HEK293 (cell line): ENCODE data around the gene TPI1.
"Not testable (repeated sequence)": the region's sequence is repeated elsewhere in the genome, so short reads cannot be mapped to it uniquely, and the experiment has no call there.

ENCODE experiments used
- CTCF ChIA-PET: fragments of 350-600 bp; formaldehyde crosslinking; extraction: SDS; loops from one replicate; lab custom pipeline; 2021; ENCODE audit warnings: antibody characterized with exemption; lab: Yijun Ruan, JAX
- POLR2A ChIA-PET: fragments of 300-600 bp; formaldehyde crosslinking; extraction: SDS; loops from one replicate; lab custom pipeline; 2020; ENCODE audit warnings: antibody characterized with exemption, inconsistent platforms; lab: Yijun Ruan, JAX
- H3K27ac ChIP-seq: fragments of 200-500 bp; sonication (Bioruptor generic); 2 replicates; pipeline ENCODE4 v1.5.1; 2014; ENCODE audit warnings: low read depth, low read length, control low read depth, inconsistent platforms; ENCODE audit errors: extremely low read depth
- H3K36me3 ChIP-seq, 2 experiments: fragments of 200-500 bp in 1 of 2; sonication (Bioruptor generic) in 1 of 2; 1 replicate in 1 of 2; 2 replicates in 1 of 2; pipeline ENCODE4 v1.5.1; 2014 to 2017; ENCODE audit warnings: inconsistent platforms in 2 of 2, low read length in 2 of 2; ENCODE audit not compliant: control insufficient read depth in 2 of 2, insufficient read depth in 1 of 2
- H3K4me1 ChIP-seq: fragments of 200-500 bp; sonication (Bioruptor generic); 2 replicates; pipeline ENCODE4 v1.5.1; 2014; ENCODE audit warnings: mild to moderate bottlenecking, low read length, inconsistent platforms; ENCODE audit not compliant: control insufficient read depth, insufficient read depth
- H3K4me3 ChIP-seq: 2 replicates; pipeline ENCODE4 v1.5.1; 2011; ENCODE audit warnings: low read depth, mild to moderate bottlenecking, control low read depth, low read length, moderate library complexity
- H3K9me3 ChIP-seq: fragments of 200-500 bp; sonication (Bioruptor generic); 2 replicates; pipeline ENCODE4 v1.5.1; 2014; ENCODE audit warnings: low read depth, low read length, inconsistent platforms; ENCODE audit not compliant: control insufficient read depth, insufficient read depth
- GFI1B ChIP-seq: fragments of 450-650 bp; formaldehyde crosslinking; IDR thresholded peaks from 2 replicates; pipeline ENCODE4 v1.5.1; 2016; ENCODE audit warnings: missing biosample characterization, missing genetic modification characterization
- HOXC10 ChIP-seq: sonication (generic); formaldehyde crosslinking; IDR thresholded peaks from 2 replicates; pipeline ENCODE4 v1.8.1; 2023; ENCODE audit warnings: mild to moderate bottlenecking, missing genetic modification reagents
- IKZF3 ChIP-seq: fragments of 450-650 bp; IDR thresholded peaks from 2 replicates; pipeline ENCODE4 v1.5.0; 2018; ENCODE audit warnings: missing biosample characterization, mild to moderate bottlenecking, missing genetic modification characterization, moderate library complexity
- KLF16 ChIP-seq: fragments of 450-650 bp; formaldehyde crosslinking; IDR thresholded peaks from 2 replicates; pipeline ENCODE4 v1.5.1; 2017; ENCODE audit warnings: missing biosample characterization, missing genetic modification characterization
- KLF7 ChIP-seq: fragments of 450-650 bp; formaldehyde crosslinking; IDR thresholded peaks from 2 replicates; pipeline ENCODE4 v1.5.1; 2016; ENCODE audit warnings: missing biosample characterization, missing genetic modification characterization, borderline replicate concordance
- KLF9 ChIP-seq: fragments of 450-650 bp; formaldehyde crosslinking; IDR thresholded peaks from 2 replicates; pipeline ENCODE4 v1.5.1; 2016; ENCODE audit warnings: missing biosample characterization, missing genetic modification characterization, low read depth
- MZF1 ChIP-seq: fragments of 450-650 bp; formaldehyde crosslinking; IDR thresholded peaks from 2 replicates; pipeline ENCODE4 v1.5.1; 2017; ENCODE audit warnings: missing biosample characterization, missing genetic modification characterization, borderline replicate concordance
- YY1 ChIP-seq: fragments of 450-650 bp; formaldehyde crosslinking; IDR thresholded peaks from 2 replicates; pipeline ENCODE4 v1.5.1; 2018; ENCODE audit warnings: missing biosample characterization, missing genetic modification characterization
- ZBTB17 ChIP-seq: fragments of 450-650 bp; formaldehyde crosslinking; IDR thresholded peaks from 2 replicates; pipeline ENCODE4 v1.5.1; 2016; ENCODE audit warnings: missing biosample characterization, missing genetic modification characterization
- ZEB2 ChIP-seq: fragments of 450-650 bp; formaldehyde crosslinking; IDR thresholded peaks from 2 replicates; pipeline ENCODE4 v1.5.1; 2016; ENCODE audit warnings: missing biosample characterization, missing genetic modification characterization
- ZNF112 ChIP-seq: fragments of 450-650 bp; formaldehyde crosslinking; IDR thresholded peaks from 2 replicates; pipeline ENCODE4 v1.5.0; 2017; ENCODE audit warnings: missing biosample characterization, missing genetic modification characterization
- ZNF133 ChIP-seq: fragments of 450-650 bp; formaldehyde crosslinking; IDR thresholded peaks from 2 replicates; pipeline ENCODE4 v1.5.1; 2016; ENCODE audit warnings: missing biosample characterization, missing genetic modification characterization
- ZNF140 ChIP-seq: fragments of 450-650 bp; formaldehyde crosslinking; IDR thresholded peaks from 2 replicates; pipeline ENCODE4 v1.5.1; 2016; ENCODE audit warnings: missing biosample characterization, missing genetic modification characterization
- ZNF146 ChIP-seq: fragments of 450-650 bp; formaldehyde crosslinking; IDR thresholded peaks from 2 replicates; pipeline ENCODE4 v1.5.1; 2016; ENCODE audit warnings: missing biosample characterization, missing genetic modification characterization
- ZNF155 ChIP-seq: fragments of 450-650 bp; formaldehyde crosslinking; IDR thresholded peaks from 2 replicates; pipeline ENCODE4 v1.5.1; 2016; ENCODE audit warnings: missing biosample characterization, missing genetic modification characterization
- ZNF157 ChIP-seq: fragments of 450-650 bp; formaldehyde crosslinking; IDR thresholded peaks from 2 replicates; pipeline ENCODE4 v1.5.1; 2016; ENCODE audit warnings: missing biosample characterization, missing genetic modification characterization
- ZNF211 ChIP-seq: fragments of 450-650 bp; formaldehyde crosslinking; IDR thresholded peaks from 2 replicates; pipeline ENCODE4 v1.5.1; 2016; ENCODE audit warnings: low read depth, missing biosample characterization, missing genetic modification characterization
- ZNF214 ChIP-seq: fragments of 450-650 bp; formaldehyde crosslinking; IDR thresholded peaks from 2 replicates; pipeline ENCODE4 v1.5.1; 2017; ENCODE audit warnings: missing biosample characterization, mild to moderate bottlenecking, missing genetic modification characterization, borderline replicate concordance
- ZNF274 ChIP-seq, 2 experiments: fragments of 200-500 bp in 1 of 2; fragments of 450-650 bp in 1 of 2; sonication (Bioruptor generic) in 1 of 2; formaldehyde crosslinking in 1 of 2; IDR thresholded peaks; 2 replicates each; pipeline versions ENCODE4 v1.5.1 to v1.6.1; 2014 to 2016; ENCODE audit warnings: borderline replicate concordance in 1 of 2, inconsistent platforms in 1 of 2, low read length in 1 of 2, missing biosample characterization in 1 of 2, missing genetic modification characterization in 1 of 2
- ZNF292 ChIP-seq: fragments of 450-650 bp; formaldehyde crosslinking; IDR thresholded peaks from 2 replicates; pipeline ENCODE4 v1.5.1; 2016; ENCODE audit warnings: low read depth, missing biosample characterization, missing genetic modification characterization, borderline replicate concordance
- ZNF350 ChIP-seq: fragments of 450-650 bp; formaldehyde crosslinking; IDR thresholded peaks from 2 replicates; pipeline ENCODE4 v1.5.0; 2017; ENCODE audit warnings: missing biosample characterization, mild to moderate bottlenecking, missing genetic modification characterization
- ZNF354C ChIP-seq: fragments of 450-650 bp; formaldehyde crosslinking; IDR thresholded peaks from 2 replicates; pipeline ENCODE4 v1.5.1; 2016; ENCODE audit warnings: missing biosample characterization, missing genetic modification characterization, low read depth, borderline replicate concordance
- ZNF394 ChIP-seq: fragments of 450-650 bp; formaldehyde crosslinking; IDR thresholded peaks from 2 replicates; pipeline ENCODE4 v1.5.1; 2016; ENCODE audit warnings: missing biosample characterization, missing genetic modification characterization, mild to moderate bottlenecking, moderate library complexity, borderline replicate concordance
- ZNF555 ChIP-seq: fragments of 450-650 bp; formaldehyde crosslinking; conservative IDR thresholded peaks from 2 replicates; pipeline ENCODE4 v1.5.1; 2017; ENCODE audit warnings: missing biosample characterization, mild to moderate bottlenecking, missing genetic modification characterization, inconsistent platforms
- ZNF585B ChIP-seq: fragments of 450-650 bp; formaldehyde crosslinking; IDR thresholded peaks from 2 replicates; pipeline ENCODE4 v1.5.1; 2016; ENCODE audit warnings: missing biosample characterization, missing genetic modification characterization
- ZNF596 ChIP-seq: fragments of 450-650 bp; IDR thresholded peaks from 2 replicates; pipeline ENCODE4 v1.5.0; 2018; ENCODE audit warnings: missing biosample characterization, mild to moderate bottlenecking, missing genetic modification characterization, moderate library complexity
- ZNF747 ChIP-seq: fragments of 450-650 bp; formaldehyde crosslinking; IDR thresholded peaks from 2 replicates; pipeline ENCODE4 v1.5.1; 2016; ENCODE audit warnings: missing biosample characterization, missing genetic modification characterization
- ZSCAN16 ChIP-seq: fragments of 450-650 bp; formaldehyde crosslinking; IDR thresholded peaks from 2 replicates; pipeline ENCODE4 v1.5.1; 2016; ENCODE audit warnings: missing biosample characterization, missing genetic modification characterization
- TF ChIP-seq, protein P1 (sequence below): fragments of 450-650 bp; formaldehyde crosslinking; IDR thresholded peaks from 2 replicates; pipeline ENCODE4 v1.5.1; 2016; ENCODE audit warnings: missing biosample characterization, missing genetic modification characterization
- TF ChIP-seq, protein P2 (sequence below): fragments of 450-650 bp; formaldehyde crosslinking; IDR thresholded peaks from 2 replicates; pipeline ENCODE4 v1.5.1; 2016; ENCODE audit warnings: missing biosample characterization, missing genetic modification characterization
- TF ChIP-seq, protein P3 (sequence below): fragments of 450-650 bp; formaldehyde crosslinking; IDR thresholded peaks from 2 replicates; pipeline ENCODE4 v1.5.1; 2016; ENCODE audit warnings: missing biosample characterization, missing genetic modification characterization
- TF ChIP-seq, protein P4 (sequence below): fragments of 450-650 bp; formaldehyde crosslinking; IDR thresholded peaks from 2 replicates; pipeline ENCODE4 v1.5.1; 2016; ENCODE audit warnings: missing biosample characterization, missing genetic modification characterization, low read depth

Gene TPI1

DNA sequence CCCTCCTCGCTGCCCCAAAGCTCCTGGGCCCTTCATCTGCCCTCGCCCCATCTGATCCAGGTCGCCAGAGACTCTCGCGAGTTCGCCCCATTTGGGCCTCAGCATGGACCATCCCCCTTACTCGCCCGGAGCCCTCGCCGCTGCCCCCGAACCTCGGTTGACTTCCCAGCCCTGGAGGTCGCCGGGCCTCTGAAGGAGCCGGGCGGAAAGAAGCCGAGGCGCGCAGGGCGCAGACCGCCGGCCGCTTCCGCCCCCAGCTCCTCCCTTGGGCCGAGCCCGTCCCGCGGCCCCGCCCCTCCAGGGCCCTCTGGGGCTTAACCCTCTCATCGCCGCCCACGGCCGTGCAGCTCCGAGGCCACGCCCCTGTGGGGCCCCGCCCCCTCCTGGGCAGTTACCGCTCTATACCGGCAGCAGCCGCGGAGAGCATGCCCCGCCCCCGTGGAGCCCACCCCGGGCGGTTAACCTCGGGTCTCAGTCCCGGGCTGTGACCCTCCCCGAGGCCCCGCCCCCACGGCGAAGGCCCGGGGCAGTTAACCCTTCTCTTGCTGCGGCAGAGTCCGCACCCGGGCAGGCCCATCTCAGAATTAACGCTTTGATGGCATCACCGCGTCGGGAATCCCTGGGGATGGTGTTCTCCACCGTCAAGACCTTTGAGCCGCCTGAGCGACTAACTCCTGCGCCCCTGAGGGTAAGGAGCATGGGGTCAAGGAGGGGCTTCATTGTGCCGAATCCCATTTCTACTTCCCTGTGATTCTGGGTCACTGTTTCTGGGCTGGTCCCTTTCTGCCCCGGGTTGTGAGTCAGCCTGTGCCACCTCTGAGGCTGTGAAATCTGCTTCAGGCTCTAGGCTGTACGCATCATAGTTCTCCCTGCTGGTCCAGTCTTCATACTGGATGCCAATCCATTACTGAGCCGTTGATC, 6.0 kb downstream of the TPI1 start, which contains the start of gene SPSB2 (continued):
- TF ChIP-seq ZNF555 (no peak), GFI1B (no peak), ZSCAN16 (tag by site-specific recombination) (no peak), ZNF354C (no peak), IKZF3 (no peak), KLF16 (tag by site-specific recombination) (peak; percentile 96), ZBTB17 (peak; percentile 92), ZNF214 (tag by site-specific recombination) (no peak), ZNF596 (tag by site-specific recombination) (no peak), YY1 (tag by site-specific recombination) (no peak), KLF7 (tag by site-specific recombination) (0 out of 2 replicates have a peak, but pooled peaks have one; percentile 45), ZNF155 (tag by site-specific recombination) (no peak), ZNF133 (tag by site-specific recombination) (no peak), ZNF112 (tag by site-specific recombination) (no peak), KLF9 (tag by site-specific recombination) (peak; percentile 99), ZNF274 (IDR thresholded peaks at IDR 0.05; ENCODE audit: low read length) (no peak), ZNF274 (tag by site-specific recombination; IDR thresholded peaks at IDR 0.05; ENCODE audit: borderline replicate concordance) (no peak), ZNF157 (tag by site-specific recombination) (no peak), HOXC10 (CRISPR knock-in tag) (no peak), MZF1 (tag by site-specific recombination) (no peak), ZNF211 (no peak), ZNF585B (tag by site-specific recombination) (no peak), ZNF140 (tag by site-specific recombination) (no peak), ZNF292 (tag by site-specific recombination) (no peak), ZNF146 (tag by site-specific recombination) (no peak), ZNF394 (peak; percentile 73; the same call in 1 of the 2 replicates), ZEB2 (tag by site-specific recombination) (peak; percentile 85), ZNF747 (tag by site-specific recombination) (no peak), ZNF350 (no peak)
- TF ChIP-seq, protein P1, sequence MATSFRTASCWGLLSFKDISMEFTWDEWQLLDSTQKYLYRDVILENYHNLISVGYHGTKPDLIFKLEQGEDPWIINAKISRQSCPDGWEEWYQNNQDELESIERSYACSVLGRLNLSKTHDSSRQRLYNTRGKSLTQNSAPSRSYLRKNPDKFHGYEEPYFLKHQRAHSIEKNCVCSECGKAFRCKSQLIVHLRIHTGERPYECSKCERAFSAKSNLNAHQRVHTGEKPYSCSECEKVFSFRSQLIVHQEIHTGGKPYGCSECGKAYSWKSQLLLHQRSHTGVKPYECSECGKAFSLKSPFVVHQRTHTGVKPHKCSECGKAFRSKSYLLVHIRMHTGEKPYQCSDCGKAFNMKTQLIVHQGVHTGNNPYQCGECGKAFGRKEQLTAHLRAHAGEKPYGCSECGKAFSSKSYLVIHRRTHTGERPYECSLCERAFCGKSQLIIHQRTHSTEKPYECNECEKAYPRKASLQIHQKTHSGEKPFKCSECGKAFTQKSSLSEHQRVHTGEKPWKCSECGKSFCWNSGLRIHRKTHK = no peak
- TF ChIP-seq, protein P2, sequence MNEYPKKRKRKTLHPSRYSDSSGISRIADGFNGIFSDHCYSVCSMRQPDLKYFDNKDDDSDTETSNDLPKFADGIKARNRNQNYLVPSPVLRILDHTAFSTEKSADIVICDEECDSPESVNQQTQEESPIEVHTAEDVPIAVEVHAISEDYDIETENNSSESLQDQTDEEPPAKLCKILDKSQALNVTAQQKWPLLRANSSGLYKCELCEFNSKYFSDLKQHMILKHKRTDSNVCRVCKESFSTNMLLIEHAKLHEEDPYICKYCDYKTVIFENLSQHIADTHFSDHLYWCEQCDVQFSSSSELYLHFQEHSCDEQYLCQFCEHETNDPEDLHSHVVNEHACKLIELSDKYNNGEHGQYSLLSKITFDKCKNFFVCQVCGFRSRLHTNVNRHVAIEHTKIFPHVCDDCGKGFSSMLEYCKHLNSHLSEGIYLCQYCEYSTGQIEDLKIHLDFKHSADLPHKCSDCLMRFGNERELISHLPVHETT = no peak
- TF ChIP-seq, protein P3, sequence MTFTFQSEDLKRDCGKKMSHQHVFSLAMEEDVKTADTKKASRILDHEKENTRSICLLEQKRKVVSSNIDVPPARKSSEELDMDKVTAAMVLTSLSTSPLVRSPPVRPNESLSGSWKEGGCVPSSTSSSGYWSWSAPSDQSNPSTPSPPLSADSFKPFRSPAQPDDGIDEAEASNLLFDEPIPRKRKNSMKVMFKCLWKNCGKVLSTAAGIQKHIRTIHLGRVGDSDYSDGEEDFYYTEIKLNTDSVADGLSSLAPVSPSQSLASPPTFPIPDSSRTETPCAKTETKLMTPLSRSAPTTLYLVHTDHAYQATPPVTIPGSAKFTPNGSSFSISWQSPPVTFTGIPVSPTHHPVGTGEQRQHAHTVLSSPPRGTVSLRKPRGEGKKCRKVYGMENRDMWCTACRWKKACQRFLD (tag by site-specific recombination) = 0 out of 2 replicates have a peak, but pooled peaks have one; percentile 55
- TF ChIP-seq, protein P4, sequence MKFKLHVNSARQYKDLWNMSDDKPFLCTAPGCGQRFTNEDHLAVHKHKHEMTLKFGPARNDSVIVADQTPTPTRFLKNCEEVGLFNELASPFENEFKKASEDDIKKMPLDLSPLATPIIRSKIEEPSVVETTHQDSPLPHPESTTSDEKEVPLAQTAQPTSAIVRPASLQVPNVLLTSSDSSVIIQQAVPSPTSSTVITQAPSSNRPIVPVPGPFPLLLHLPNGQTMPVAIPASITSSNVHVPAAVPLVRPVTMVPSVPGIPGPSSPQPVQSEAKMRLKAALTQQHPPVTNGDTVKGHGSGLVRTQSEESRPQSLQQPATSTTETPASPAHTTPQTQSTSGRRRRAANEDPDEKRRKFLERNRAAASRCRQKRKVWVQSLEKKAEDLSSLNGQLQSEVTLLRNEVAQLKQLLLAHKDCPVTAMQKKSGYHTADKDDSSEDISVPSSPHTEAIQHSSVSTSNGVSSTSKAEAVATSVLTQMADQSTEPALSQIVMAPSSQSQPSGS = no peak

DNA sequence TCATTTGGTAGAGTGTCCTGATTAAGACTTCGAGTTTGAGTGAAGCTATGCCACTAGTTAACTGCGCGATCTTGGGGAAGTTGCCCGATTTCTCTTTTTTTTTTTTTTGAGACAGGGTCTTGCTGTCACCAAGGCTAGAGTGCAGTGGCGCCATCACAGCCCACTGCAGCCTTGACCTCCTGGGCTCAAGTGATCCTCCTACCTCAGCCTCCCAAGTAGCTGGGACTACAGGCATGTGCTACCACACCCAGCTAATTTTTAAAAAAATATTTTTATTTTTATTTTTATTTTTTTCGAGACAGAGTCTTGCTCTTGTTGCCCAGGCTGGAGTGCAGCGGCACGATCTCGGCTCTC, 6.7 kb downstream of the TPI1 start:
- ChIA-PET CTCF (interaction anchor here (0.6 to 0.8 kb wide), 4 partner anchors 8 to 169 kb away, joined by 3 to 7 read pairs (median 4); no protein-coding TSS in a partner anchor), POLR2A (interaction anchor here (1.3 to 3.1 kb wide), 6 partner anchors 9 to 150 kb away, joined by 3 to 56 read pairs (median 14); partner anchors contain the start of gene COPS7A)
- H3K4me3 ChIP-seq = peak overlapping the region; percentile 67
- H3K27ac ChIP-seq, H3K9me3 ChIP-seq, H3K4me1 ChIP-seq: not testable (repeated sequence)
- peaks cover 4 to 36% of the 10 kb centered on the region in 2 experiments; a peak in 2 of 3 replicates for H3K36me3 ChIP-seq
